ENCODE results near the gene CNOT4.

DNA sequence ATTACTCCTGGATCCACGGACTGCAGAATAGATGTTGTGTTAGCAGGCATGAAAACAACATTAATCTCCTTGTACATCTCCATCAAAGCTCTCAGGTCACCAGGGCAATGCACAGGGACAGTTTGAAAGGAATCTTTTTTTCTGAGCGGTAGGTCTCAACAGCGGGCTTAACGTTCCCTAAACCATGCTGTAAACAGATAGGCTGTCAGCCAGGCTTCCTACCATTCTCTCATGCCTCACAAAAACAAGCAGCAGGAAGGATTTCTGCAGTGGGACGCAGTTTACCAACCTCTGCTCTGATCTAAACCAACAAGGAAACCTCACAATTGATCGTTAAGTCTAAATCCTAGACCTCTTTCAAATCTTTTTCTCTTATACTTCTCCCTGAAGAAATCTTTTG is 50.8 kb downstream of the CNOT4 start:
- TF ChIP-seq POLR2A (IDR thresholded peaks at IDR 0.05): no peak
- TF ChIP-seq, protein P1, sequence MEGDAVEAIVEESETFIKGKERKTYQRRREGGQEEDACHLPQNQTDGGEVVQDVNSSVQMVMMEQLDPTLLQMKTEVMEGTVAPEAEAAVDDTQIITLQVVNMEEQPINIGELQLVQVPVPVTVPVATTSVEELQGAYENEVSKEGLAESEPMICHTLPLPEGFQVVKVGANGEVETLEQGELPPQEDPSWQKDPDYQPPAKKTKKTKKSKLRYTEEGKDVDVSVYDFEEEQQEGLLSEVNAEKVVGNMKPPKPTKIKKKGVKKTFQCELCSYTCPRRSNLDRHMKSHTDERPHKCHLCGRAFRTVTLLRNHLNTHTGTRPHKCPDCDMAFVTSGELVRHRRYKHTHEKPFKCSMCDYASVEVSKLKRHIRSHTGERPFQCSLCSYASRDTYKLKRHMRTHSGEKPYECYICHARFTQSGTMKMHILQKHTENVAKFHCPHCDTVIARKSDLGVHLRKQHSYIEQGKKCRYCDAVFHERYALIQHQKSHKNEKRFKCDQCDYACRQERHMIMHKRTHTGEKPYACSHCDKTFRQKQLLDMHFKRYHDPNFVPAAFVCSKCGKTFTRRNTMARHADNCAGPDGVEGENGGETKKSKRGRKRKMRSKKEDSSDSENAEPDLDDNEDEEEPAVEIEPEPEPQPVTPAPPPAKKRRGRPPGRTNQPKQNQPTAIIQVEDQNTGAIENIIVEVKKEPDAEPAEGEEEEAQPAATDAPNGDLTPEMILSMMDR (IDR thresholded peaks at IDR 0.05): no peak
